SH-SY5Y (cell line): ENCODE results near the gene JAK3.

Source experiments
- GATA2 ChIP-seq: IDR thresholded peaks from 2 replicates; pipeline ENCODE4 v1.6.1; 2011; ENCODE audit warnings: mild to moderate bottlenecking, low read depth, low read length
- GATA3 ChIP-seq: IDR thresholded peaks from 2 replicates; pipeline ENCODE4 v1.6.1; 2011; ENCODE audit warnings: low read depth, mild to moderate bottlenecking, low read length, moderate library complexity

The JAK3 gene

GRCh38 chr19:17811681-17812080 lies 36.1 kb downstream of the JAK3 start:
- TF ChIP-seq GATA2 (no peak), GATA3 (no peak)

- TF ChIP-seq GATA2 (no peak), GATA3 (no peak)
These were observed 36.7 kb downstream of the JAK3 start for GRCh38 chr19:17811103-17811502.

GRCh38 chr19:17807731-17808316 lies 40.0 kb downstream of the JAK3 start:
- TF ChIP-seq GATA3 (no peak), GATA2 (no peak)

- no peak for TF ChIP-seq GATA2
These were observed 40.8 kb downstream of the JAK3 start for GRCh38 chr19:17806945-17807344.

- TF ChIP-seq GATA2 (no peak), GATA3 (no peak)
These were observed 42.4 kb downstream of the JAK3 start for GRCh38 chr19:17805427-17805826.

GRCh38 chr19:17803264-17803896 lies 44.4 kb downstream of the JAK3 start:
- TF ChIP-seq GATA2 (no peak), GATA3 (no peak)

GRCh38 chr19:17802137-17802858 lies 45.5 kb downstream of the JAK3 start:
- TF ChIP-seq GATA2 (peak; percentile 94), GATA3 (no peak)

- TF ChIP-seq GATA2 (no peak), GATA3 (no peak)
These were observed 50.2 kb downstream of the JAK3 start for GRCh38 chr19:17797424-17798201.

GRCh38 chr19:17796838-17797423 lies 50.9 kb downstream of the JAK3 start:
- TF ChIP-seq GATA2 (no peak), GATA3 (no peak)

- TF ChIP-seq GATA3 = no peak
- no peak for TF ChIP-seq GATA2
These were observed 51.6 kb downstream of the JAK3 start for GRCh38 chr19:17796013-17796837.

GRCh38 chr19:17795495-17795856 lies 52.3 kb downstream of the JAK3 start:
- TF ChIP-seq GATA2 (no peak), GATA3 (no peak)

GRCh38 chr19:17794731-17795494 lies 52.9 kb downstream of the JAK3 start, which contains the start of gene B3GNT3:
Gene B3GNT3 (plus strand): TSS chr19:17795138. CDS start chr19:17807808, 12,670 bp downstream.
- no peak for TF ChIP-seq GATA2
- TF ChIP-seq GATA3 = no peak

- no peak for TF ChIP-seq GATA2
- no peak for TF ChIP-seq GATA3
These were observed 53.4 kb downstream of the JAK3 start for GRCh38 chr19:17794412-17794730.
